ENCODE results near the gene DTL.

- TF ChIP-seq EZH2 (IDR thresholded peaks at IDR 0.05; ENCODE audit: insufficient read depth, poor library complexity, severe bottlenecking) (no peak), EZH2phosphoT487 (IDR thresholded peaks at IDR 0.05; ENCODE audit: insufficient read depth, low read depth) (no peak)
Measured at GRCh38 chr1:212074856-212075255, 39.3 kb downstream of the DTL start.

Data from GM23248 (cell line).